ENCODE measurements around the gene RAB40A. TPM values are rescaled to one million over a fixed set of nuclear protein-coding genes. Genes with fewer than 3 reads are reported as not detected.
"Not testable (repeated sequence)": the region's sequence is repeated elsewhere in the genome, so short reads cannot be mapped to it uniquely, and the experiment has no call there.

RAB40A gene
- total RNA-seq, 4 donors from 2014 or later, result not detected

- no peak overlapping the region for H3K27ac ChIP-seq
- in situ Hi-C loops (cut with MboI; ENCODE audit: low sequenced_read_pairs in 4 of 4), result no loop called here
- H3K27me3 ChIP-seq, result no peaks in the 10 kb centered on the region
- no peak overlapping the region for H3K4me3 ChIP-seq
- DNase-seq (no peak), ATAC-seq (no peak)
- TF ChIP-seq CTCF (IDR thresholded peaks at IDR 0.05 in 4 of 5, conservative IDR thresholded peaks at IDR 0.05 in 1 of 5) (no peak), POLR2A (IDR thresholded peaks at IDR 0.05) (no peak)
- H3K4me1 ChIP-seq, result no peaks in the 10 kb centered on the region
- H3K9me3 ChIP-seq, result no peaks in the 10 kb centered on the region
- intact Hi-C loops (cut with DNase I; ENCODE audit: low total_unique reads), result no loop called here
- H3K36me3 ChIP-seq, result no peaks in the 10 kb centered on the region
These were observed 16.0 kb downstream of the RAB40A start for GRCh38 chrX:103503163-103503852.

GRCh38 chrX:103498786-103499185 lies 20.5 kb downstream of the RAB40A start:
- no peak overlapping the region for H3K4me3 ChIP-seq
- H3K27ac ChIP-seq, result no peak overlapping the region
- TF ChIP-seq CTCF (IDR thresholded peaks at IDR 0.05 in 4 of 5, conservative IDR thresholded peaks at IDR 0.05 in 1 of 5), result no peak
- no peak for TF ChIP-seq POLR2A (IDR thresholded peaks at IDR 0.05)
- peaks cover 0 to 3% (median 0%) of the 10 kb centered on the region in 3 donors for H3K27me3 ChIP-seq
- no peaks in the 10 kb centered on the region for H3K4me1 ChIP-seq
- no peak for ATAC-seq
- no peaks in the 10 kb centered on the region for H3K36me3 ChIP-seq
- intact Hi-C loops (cut with DNase I; ENCODE audit: low total_unique reads) (no loop called here), in situ Hi-C loops (cut with MboI; ENCODE audit: low sequenced_read_pairs in 4 of 4) (no loop called here)
- no peak for DNase-seq
- no peaks in the 10 kb centered on the region for H3K9me3 ChIP-seq

- no peaks in the 10 kb centered on the region for H3K9me3 ChIP-seq
- H3K27me3 ChIP-seq, result peaks cover 0 to 3% (median 0%) of the 10 kb centered on the region in 3 donors
- no peaks in the 10 kb centered on the region for H3K36me3 ChIP-seq
- intact Hi-C loops (cut with DNase I; ENCODE audit: low total_unique reads) (no loop called here), in situ Hi-C loops (cut with MboI; ENCODE audit: low sequenced_read_pairs in 4 of 4) (no loop called here)
- no peak overlapping the region for H3K4me3 ChIP-seq
- no peak overlapping the region for H3K27ac ChIP-seq
- TF ChIP-seq CTCF (IDR thresholded peaks at IDR 0.05 in 4 of 5, conservative IDR thresholded peaks at IDR 0.05 in 1 of 5), result no peak
- TF ChIP-seq POLR2A (IDR thresholded peaks at IDR 0.05), result no peak
- DNase-seq (no peak), ATAC-seq (no peak)
- H3K4me1 ChIP-seq, result no peaks in the 10 kb centered on the region
These were observed 23.5 kb downstream of the RAB40A start for GRCh38 chrX:103495786-103496185.

GRCh38 chrX:103493578-103493977 lies 25.7 kb downstream of the RAB40A start:
- H3K9me3 ChIP-seq; H3K27me3 ChIP-seq; H3K27ac ChIP-seq; H3K4me3 ChIP-seq; intact Hi-C loops (cut with DNase I; ENCODE audit: low total_unique reads); H3K36me3 ChIP-seq; H3K4me1 ChIP-seq; ATAC-seq; DNase-seq; in situ Hi-C loops (cut with MboI; ENCODE audit: low sequenced_read_pairs in 4 of 4): not testable (repeated sequence)

GRCh38 chrX:103489733-103490132 lies 29.6 kb downstream of the RAB40A start:
- H3K4me1 ChIP-seq; intact Hi-C loops (cut with DNase I; ENCODE audit: low total_unique reads); H3K27me3 ChIP-seq; H3K27ac ChIP-seq; H3K9me3 ChIP-seq; H3K36me3 ChIP-seq; H3K4me3 ChIP-seq; DNase-seq; in situ Hi-C loops (cut with MboI; ENCODE audit: low sequenced_read_pairs in 4 of 4); ATAC-seq: not testable (repeated sequence)

- ATAC-seq (no peak), DNase-seq (no peak)
- Histone ChIP-seq H3K4me3 (no peak overlapping the region), H3K27me3 (no peaks in the 10 kb centered on the region), H3K9me3 (no peaks in the 10 kb centered on the region), H3K36me3 (no peaks in the 10 kb centered on the region), H3K4me1 (no peaks in the 10 kb centered on the region), H3K27ac (no peak overlapping the region)
- TF ChIP-seq POLR2A (IDR thresholded peaks at IDR 0.05), result no peak
- no peak for TF ChIP-seq CTCF (IDR thresholded peaks at IDR 0.05 in 4 of 5, conservative IDR thresholded peaks at IDR 0.05 in 1 of 5)
- intact Hi-C loops (cut with DNase I; ENCODE audit: low total_unique reads) (no loop called here), in situ Hi-C loops (cut with MboI; ENCODE audit: low sequenced_read_pairs in 4 of 4) (no loop called here)
These were observed 30.5 kb downstream of the RAB40A start for GRCh38 chrX:103488794-103489193.

Data from gastrocnemius medialis (tissue), 4 donors.